ENCODE measurements around the gene SMS.
"Not testable (repeated sequence)": the region's sequence is repeated elsewhere in the genome, so short reads cannot be mapped to it uniquely, and the experiment has no call there.

SMS gene

GRCh38 chrX:21940356-21940829 is at the start of gene SMS:
Gene SMS, plus strand, starts transcription at chrX:21940709. Its CDS starts 116 bp downstream, at chrX:21940825.
- FAIRE-seq: no peak

- no peak for FAIRE-seq
Measured at GRCh38 chrX:21905313-21905712, 35.2 kb upstream of the SMS start.

GRCh38 chrX:21905953-21906352 is 34.6 kb upstream of the SMS start:
- FAIRE-seq: no peak

GRCh38 chrX:21907260-21907659 is 33.2 kb upstream of the SMS start:
- FAIRE-seq: no peak

GRCh38 chrX:21911481-21911880 is 29.0 kb upstream of the SMS start:
- FAIRE-seq: no peak

GRCh38 chrX:21912220-21912619 is 28.3 kb upstream of the SMS start:
- no peak for FAIRE-seq

GRCh38 chrX:21912989-21913388 is 27.5 kb upstream of the SMS start:
- no peak for FAIRE-seq

- peak; percentile 59 for FAIRE-seq
Measured at GRCh38 chrX:21926116-21926515, 14.4 kb upstream of the SMS start.

- FAIRE-seq: peak; percentile 39
Measured at GRCh38 chrX:21926527-21927278, 13.8 kb upstream of the SMS start.

GRCh38 chrX:21929209-21929608 is 11.3 kb upstream of the SMS start:
- FAIRE-seq: no peak

- no peak for FAIRE-seq
Measured at GRCh38 chrX:21930986-21931385, 9.5 kb upstream of the SMS start.

GRCh38 chrX:21932292-21933002 is 8.1 kb upstream of the SMS start:
- no peak for FAIRE-seq

- no peak for FAIRE-seq
Measured at GRCh38 chrX:21933077-21933476, 7.4 kb upstream of the SMS start.

- no peak for FAIRE-seq
Measured at GRCh38 chrX:21934414-21934813, 6.1 kb upstream of the SMS start.

- FAIRE-seq: no peak
Measured at GRCh38 chrX:21939906-21940305, 603 bp upstream of the SMS start.

GRCh38 chrX:21943460-21944135 is 3.1 kb downstream of the SMS start:
- no peak for FAIRE-seq

GRCh38 chrX:21944136-21944615 is 3.7 kb downstream of the SMS start:
- FAIRE-seq: no peak

GRCh38 chrX:21946925-21947641 is 6.6 kb downstream of the SMS start:
- no peak for FAIRE-seq

- no peak for FAIRE-seq
Measured at GRCh38 chrX:21947671-21948070, 7.2 kb downstream of the SMS start.

- FAIRE-seq: no peak
Measured at GRCh38 chrX:21948897-21949578, 8.5 kb downstream of the SMS start.

GRCh38 chrX:21949689-21950088 is 9.2 kb downstream of the SMS start:
- no peak for FAIRE-seq

- FAIRE-seq: not testable (repeated sequence)
Measured at GRCh38 chrX:21950557-21950956, 10.0 kb downstream of the SMS start.

Data from endometrium (tissue), 2 donors.